GM19438 (cell line): ENCODE data around the gene A2ML1.
"Not testable (repeated sequence)": the region's sequence is repeated elsewhere in the genome, so short reads cannot be mapped to it uniquely, and the experiment has no call there.

ENCODE experiments used
- ATAC-seq: cut with Tn5 transposase; IDR thresholded peaks from one replicate; pipeline ENCODE4 v1.9.1; 2021; ENCODE audit warnings: low read depth; ENCODE audit not compliant: unreplicated experiment

Gene A2ML1

GRCh38 chr12:8816448-8817050, 5.9 kb upstream of the A2ML1 start:
- no peak for ATAC-seq

- no peak for ATAC-seq
These were observed 4.6 kb upstream of the A2ML1 start for GRCh38 chr12:8817856-8818255.

- ATAC-seq = no peak
These were observed 3.9 kb upstream of the A2ML1 start for GRCh38 chr12:8818526-8818925.

- ATAC-seq = no peak
These were observed 2.8 kb upstream of the A2ML1 start for GRCh38 chr12:8819666-8819980.

- ATAC-seq = not testable (repeated sequence)
These were observed 1.6 kb upstream of the A2ML1 start for GRCh38 chr12:8820676-8821407.

- ATAC-seq = no peak
These were observed 830 bp upstream of the A2ML1 start for GRCh38 chr12:8821591-8821990.

GRCh38 chr12:8823565-8824300, 1.3 kb downstream of the A2ML1 start:
- ATAC-seq = no peak

GRCh38 chr12:8827551-8828256, 5.3 kb downstream of the A2ML1 start:
- ATAC-seq = no peak

- no peak for ATAC-seq
These were observed 6.1 kb downstream of the A2ML1 start for GRCh38 chr12:8828257-8829124.

- no peak for ATAC-seq
These were observed 6.7 kb downstream of the A2ML1 start for GRCh38 chr12:8829125-8829518.

- no peak for ATAC-seq
These were observed 7.2 kb downstream of the A2ML1 start for GRCh38 chr12:8829621-8830020.

- ATAC-seq = no peak
These were observed 8.7 kb downstream of the A2ML1 start for GRCh38 chr12:8831116-8831515.

GRCh38 chr12:8832500-8832899, 10.1 kb downstream of the A2ML1 start:
- no peak for ATAC-seq

GRCh38 chr12:8834230-8834629, 11.8 kb downstream of the A2ML1 start:
- no peak for ATAC-seq

GRCh38 chr12:8837291-8837690, 14.9 kb downstream of the A2ML1 start:
- no peak for ATAC-seq

- no peak for ATAC-seq
These were observed 17.9 kb downstream of the A2ML1 start for GRCh38 chr12:8840321-8840720.

- no peak for ATAC-seq
These were observed 18.7 kb downstream of the A2ML1 start for GRCh38 chr12:8840938-8841633.

GRCh38 chr12:8841778-8842177, 19.4 kb downstream of the A2ML1 start:
- no peak for ATAC-seq

GRCh38 chr12:8844665-8845064, 22.2 kb downstream of the A2ML1 start:
- no peak for ATAC-seq

GRCh38 chr12:8846305-8846704, 23.9 kb downstream of the A2ML1 start:
- no peak for ATAC-seq
